ENCODE results near the gene CABLES1.
A peak's percentile ranks its signal among the peaks of the same experiment; 100 is the strongest.

The CABLES1 gene

GRCh38 chr18:23133860-23134779 lies 1.2 kb upstream of the CABLES1 start:
- Histone ChIP-seq H3K14ac (ENCODE audit: low read length) (no peak overlapping the region), H2AK5ac (ENCODE audit: low read depth, low read length) (no peak overlapping the region), H2BK12ac (ENCODE audit: low read length) (no peak overlapping the region), H4K8ac (ENCODE audit: low read depth, low read length) (no peak overlapping the region), H4K91ac (ENCODE audit: low read depth, low read length, poor library complexity) (no peak overlapping the region), H3K79me1 (ENCODE audit: low read depth, low read length) (peaks cover 6% of the 10 kb centered on the region), H3K9me3 (replicated peaks in 1 of 2; ENCODE audit: control insufficient read depth in 2 of 2, insufficient read depth in 1 of 2, low read depth in 1 of 2, low read length in 2 of 2) (no peaks in the 10 kb centered on the region), H3K27ac (replicated peaks; ENCODE audit: low read length) (no peak overlapping the region), H2AFZ (ENCODE audit: low read length) (peak overlapping the region; percentile 99), H3K4ac (ENCODE audit: low read length) (no peak overlapping the region), H3K18ac (ENCODE audit: low read length) (no peak overlapping the region), H2BK5ac (ENCODE audit: low read length) (no peak overlapping the region), H3K23ac (ENCODE audit: low read depth, low read length, poor library complexity) (no peak overlapping the region), H2BK15ac (ENCODE audit: low read length) (no peak overlapping the region), H3K27me3 (ENCODE audit: control insufficient read depth in 3 of 3, insufficient read depth in 3 of 3, low read depth in 1 of 3, low read length in 3 of 3) (peaks cover 13 to 31% (median 22%) of the 10 kb centered on the region in 3 experiments), H3K9ac (ENCODE audit: low read depth, low read length, poor library complexity) (no peak overlapping the region), H3K4me2 (ENCODE audit: insufficient read depth, low read length, poor library complexity, severe bottlenecking) (peak overlapping the region; percentile 95), H3K36me3 (replicated peaks in 1 of 2; ENCODE audit: control insufficient read depth in 2 of 2, insufficient read depth in 2 of 2, low read length in 2 of 2) (no peaks in the 10 kb centered on the region), H3K4me1 (ENCODE audit: control insufficient read depth in 2 of 2, insufficient read depth in 1 of 2, low read depth in 1 of 2, low read length in 2 of 2) (peaks cover 11 to 22% of the 10 kb centered on the region in 2 donors), H3K4me3 (ENCODE audit: low read length in 2 of 2) (peak overlapping the region in 1 of 2 donors; percentile 63), H2BK120ac (ENCODE audit: low read depth, low read length) (no peak overlapping the region)
- no peak for DNase-seq (ENCODE audit: low spot score)
- WGBS, 2 donors (ENCODE audit: extremely low coverage in 2 of 2, insufficient read length in 2 of 2, insufficient replicate concordance in 1 of 2) = no CpG with 5 or more reads among the region's 18 CpGs

- H2BK120ac ChIP-seq (ENCODE audit: low read depth, low read length) = peak overlapping the region; percentile 18
- H3K4ac ChIP-seq (ENCODE audit: low read length) = no peak overlapping the region
- no peak overlapping the region for H3K14ac ChIP-seq (ENCODE audit: low read length)
- peak overlapping the region; percentile 99 for H2AFZ ChIP-seq (ENCODE audit: low read length)
- no peaks in the 10 kb centered on the region for H3K36me3 ChIP-seq (replicated peaks in 1 of 2; ENCODE audit: control insufficient read depth in 2 of 2, insufficient read depth in 2 of 2, low read length in 2 of 2)
- no peak overlapping the region for H2AK5ac ChIP-seq (ENCODE audit: low read depth, low read length)
- peak overlapping the region; percentile 73 for H3K23ac ChIP-seq (ENCODE audit: low read depth, low read length, poor library complexity)
- H4K8ac ChIP-seq (ENCODE audit: low read depth, low read length) = no peak overlapping the region
- H3K4me3 ChIP-seq (ENCODE audit: low read length in 2 of 2) = peak overlapping the region; percentile 63 to 89
- H3K4me2 ChIP-seq (ENCODE audit: insufficient read depth, low read length, poor library complexity, severe bottlenecking) = peak overlapping the region; percentile 95
- H3K4me1 ChIP-seq (ENCODE audit: control insufficient read depth in 2 of 2, insufficient read depth in 1 of 2, low read depth in 1 of 2, low read length in 2 of 2) = peaks cover 11 to 22% of the 10 kb centered on the region in 2 donors
- H3K27ac ChIP-seq (replicated peaks; ENCODE audit: low read length) = no peak overlapping the region
- no peak overlapping the region for H2BK15ac ChIP-seq (ENCODE audit: low read length)
- DNase-seq (ENCODE audit: low spot score) = peak; percentile 48
- H3K9me3 ChIP-seq (replicated peaks in 1 of 2; ENCODE audit: control insufficient read depth in 2 of 2, insufficient read depth in 1 of 2, low read depth in 1 of 2, low read length in 2 of 2) = no peaks in the 10 kb centered on the region
- peak overlapping the region; percentile 75 for H3K9ac ChIP-seq (ENCODE audit: low read depth, low read length, poor library complexity)
- no peak overlapping the region for H2BK12ac ChIP-seq (ENCODE audit: low read length)
- H4K91ac ChIP-seq (ENCODE audit: low read depth, low read length, poor library complexity) = no peak overlapping the region
- no CpG with 5 or more reads among the region's 134 CpGs for WGBS, 2 donors (ENCODE audit: extremely low coverage in 2 of 2, insufficient read length in 2 of 2, insufficient replicate concordance in 1 of 2)
- H3K79me1 ChIP-seq (ENCODE audit: low read depth, low read length) = peaks cover 6% of the 10 kb centered on the region
- peak overlapping the region; percentile 94 for H3K18ac ChIP-seq (ENCODE audit: low read length)
- peaks cover 13 to 31% (median 22%) of the 10 kb centered on the region in 3 experiments for H3K27me3 ChIP-seq (ENCODE audit: control insufficient read depth in 3 of 3, insufficient read depth in 3 of 3, low read depth in 1 of 3, low read length in 3 of 3)
- H2BK5ac ChIP-seq (ENCODE audit: low read length) = no peak overlapping the region
Observed at GRCh38 chr18:23135550-23136325, 453 bp downstream of the CABLES1 start.

GRCh38 chr18:23136326-23137096 lies 1.2 kb downstream of the CABLES1 start:
- peak overlapping the region; percentile 15 for H3K14ac ChIP-seq (ENCODE audit: low read length)
- H3K4me2 ChIP-seq (ENCODE audit: insufficient read depth, low read length, poor library complexity, severe bottlenecking) = peak overlapping the region; percentile 95
- peak overlapping the region; percentile 27 for H2BK5ac ChIP-seq (ENCODE audit: low read length)
- H2BK12ac ChIP-seq (ENCODE audit: low read length) = no peak overlapping the region
- H2AFZ ChIP-seq (ENCODE audit: low read length) = peak overlapping the region; percentile 99
- H4K8ac ChIP-seq (ENCODE audit: low read depth, low read length) = no peak overlapping the region
- peaks cover 11 to 23% of the 10 kb centered on the region in 2 donors for H3K4me1 ChIP-seq (ENCODE audit: control insufficient read depth in 2 of 2, insufficient read depth in 1 of 2, low read depth in 1 of 2, low read length in 2 of 2)
- H3K23ac ChIP-seq (ENCODE audit: low read depth, low read length, poor library complexity) = peak overlapping the region; percentile 21
- no peak overlapping the region for H2BK15ac ChIP-seq (ENCODE audit: low read length)
- peaks cover 13 to 31% (median 22%) of the 10 kb centered on the region in 3 experiments for H3K27me3 ChIP-seq (ENCODE audit: control insufficient read depth in 3 of 3, insufficient read depth in 3 of 3, low read depth in 1 of 3, low read length in 3 of 3)
- H3K36me3 ChIP-seq (replicated peaks in 1 of 2; ENCODE audit: control insufficient read depth in 2 of 2, insufficient read depth in 2 of 2, low read length in 2 of 2) = no peaks in the 10 kb centered on the region
- H3K79me1 ChIP-seq (ENCODE audit: low read depth, low read length) = peaks cover 6% of the 10 kb centered on the region
- H3K18ac ChIP-seq (ENCODE audit: low read length) = peak overlapping the region; percentile 93
- H4K91ac ChIP-seq (ENCODE audit: low read depth, low read length, poor library complexity) = no peak overlapping the region
- no CpG with 5 or more reads among the region's 72 CpGs for WGBS, 2 donors (ENCODE audit: extremely low coverage in 2 of 2, insufficient read length in 2 of 2, insufficient replicate concordance in 1 of 2)
- no peaks in the 10 kb centered on the region for H3K9me3 ChIP-seq (replicated peaks in 1 of 2; ENCODE audit: control insufficient read depth in 2 of 2, insufficient read depth in 1 of 2, low read depth in 1 of 2, low read length in 2 of 2)
- H3K9ac ChIP-seq (ENCODE audit: low read depth, low read length, poor library complexity) = peak overlapping the region; percentile 88
- DNase-seq (ENCODE audit: low spot score) = peak; percentile 23
- no peak overlapping the region for H3K4ac ChIP-seq (ENCODE audit: low read length)
- no peak overlapping the region for H2AK5ac ChIP-seq (ENCODE audit: low read depth, low read length)
- H3K27ac ChIP-seq (replicated peaks; ENCODE audit: low read length) = no peak overlapping the region
- peak overlapping the region; percentile 32 for H2BK120ac ChIP-seq (ENCODE audit: low read depth, low read length)
- peak overlapping the region; percentile 63 to 89 for H3K4me3 ChIP-seq (ENCODE audit: low read length in 2 of 2)

All from neuronal stem cell (in vitro differentiated cells).